ENCODE measurements around the gene CTSA.

The CTSA gene

DNA sequence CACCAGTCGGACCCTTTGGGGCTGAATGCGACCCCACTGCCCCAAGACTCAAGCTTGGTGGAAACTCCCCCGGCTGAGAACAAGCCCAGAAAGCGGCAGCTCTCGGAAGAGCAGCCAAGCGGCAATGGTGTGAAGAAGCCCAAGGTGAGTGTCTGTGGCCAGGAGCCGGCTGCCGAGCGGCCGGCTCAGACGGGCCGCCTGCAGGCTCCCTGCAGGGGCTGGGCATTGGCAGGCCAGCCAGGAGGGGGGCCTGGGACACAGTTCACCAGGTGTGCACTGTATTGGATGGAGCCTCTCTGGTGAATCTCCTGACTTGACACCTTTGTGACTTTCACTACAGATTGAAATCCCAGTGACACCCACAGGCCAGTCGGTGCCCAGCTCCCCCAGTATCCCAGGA, 49.3 kb downstream of the CTSA start:
- Histone ChIP-seq H3K36me3 (ENCODE audit: insufficient read depth, low read depth, low read length) (peaks cover 75% of the 10 kb centered on the region), H3K9ac (ENCODE audit: low read depth, low read length) (no peak overlapping the region), H3K4me1 (ENCODE audit: insufficient read depth, low read length) (peaks cover 11% of the 10 kb centered on the region; the same call in 1 of the 2 replicates), H3K4me3 (ENCODE audit: low read length) (no peak overlapping the region), H3K9me3 (ENCODE audit: insufficient read depth, low read depth, low read length) (no peaks in the 10 kb centered on the region), H3K27ac (ENCODE audit: low read length) (no peak overlapping the region), H3K27me3 (ENCODE audit: insufficient read depth, low read length) (no peaks in the 10 kb centered on the region)

DNA sequence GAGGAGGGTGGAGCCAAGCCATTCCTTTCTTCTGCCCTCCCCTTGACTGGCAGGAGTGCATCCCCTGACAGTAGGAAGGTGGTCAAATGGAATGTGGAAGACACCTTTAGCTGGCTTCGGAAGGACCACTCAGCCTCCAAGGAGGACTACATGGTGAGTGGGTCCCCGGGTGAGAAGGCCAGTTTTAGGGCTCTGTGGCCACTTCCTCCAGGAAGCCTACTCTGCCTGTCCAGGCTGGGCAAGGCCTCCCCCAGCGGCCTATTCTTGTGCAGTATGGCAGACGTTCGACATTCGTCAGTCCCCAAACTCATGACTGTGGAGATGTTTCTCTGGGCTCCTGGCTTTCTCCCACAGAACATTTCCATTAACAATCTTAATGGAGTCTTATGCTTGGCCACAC, 52.5 kb downstream of the CTSA start:
- Histone ChIP-seq H3K36me3 (ENCODE audit: insufficient read depth, low read depth, low read length) (peaks cover 92% of the 10 kb centered on the region), H3K9me3 (ENCODE audit: insufficient read depth, low read depth, low read length) (no peaks in the 10 kb centered on the region), H3K4me1 (ENCODE audit: insufficient read depth, low read length) (no peaks in the 10 kb centered on the region), H3K9ac (ENCODE audit: low read depth, low read length) (no peak overlapping the region), H3K27me3 (ENCODE audit: insufficient read depth, low read length) (no peaks in the 10 kb centered on the region), H3K4me3 (ENCODE audit: low read length) (no peak overlapping the region), H3K27ac (ENCODE audit: low read length) (no peak overlapping the region)

DNA sequence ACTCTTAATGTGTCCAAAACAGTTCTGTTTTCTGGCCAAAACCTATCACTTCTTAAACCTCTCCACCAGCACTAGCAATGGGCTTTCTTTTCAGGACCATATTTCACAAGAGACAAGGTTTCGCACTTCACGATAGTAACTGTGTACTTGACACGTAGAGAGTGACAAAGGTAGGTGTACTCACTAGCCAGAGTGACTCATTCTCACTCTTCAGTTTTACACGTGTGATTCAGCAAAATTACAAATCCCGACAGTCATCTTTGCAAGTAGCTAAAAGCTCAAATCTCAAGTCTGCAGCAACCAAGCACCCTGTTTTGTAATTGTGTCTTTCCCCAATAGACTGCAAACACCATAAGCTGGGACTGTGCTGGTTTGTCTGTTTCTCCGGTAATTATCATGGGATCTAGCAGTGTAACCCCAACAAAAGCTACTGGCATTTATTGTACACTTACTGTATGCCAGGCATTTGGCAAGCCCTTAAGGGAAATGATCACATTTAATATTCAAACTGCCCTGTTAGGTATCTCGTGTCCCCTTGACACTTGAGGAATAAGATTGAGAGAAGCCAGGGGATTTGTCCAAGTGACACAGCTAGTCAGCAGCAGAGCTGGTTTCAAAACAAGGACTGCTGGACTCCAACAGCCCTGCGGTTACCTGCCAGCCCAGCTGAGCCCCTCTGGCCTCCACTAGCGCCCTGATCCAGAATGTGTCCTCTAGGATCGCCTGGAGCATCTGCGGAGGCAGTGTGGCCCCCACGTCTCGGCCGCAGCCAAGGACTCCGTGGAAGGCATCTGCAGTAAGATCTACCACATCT, 53.2 kb downstream of the CTSA start:
- Histone ChIP-seq H3K27me3 (ENCODE audit: insufficient read depth, low read length) (no peaks in the 10 kb centered on the region), H3K9ac (ENCODE audit: low read depth, low read length) (no peak overlapping the region), H3K36me3 (ENCODE audit: insufficient read depth, low read depth, low read length) (peaks cover 92% of the 10 kb centered on the region), H3K4me3 (ENCODE audit: low read length) (no peak overlapping the region), H3K27ac (ENCODE audit: low read length) (no peak overlapping the region), H3K9me3 (ENCODE audit: insufficient read depth, low read depth, low read length) (no peaks in the 10 kb centered on the region), H3K4me1 (ENCODE audit: insufficient read depth, low read length) (no peaks in the 10 kb centered on the region)

DNA sequence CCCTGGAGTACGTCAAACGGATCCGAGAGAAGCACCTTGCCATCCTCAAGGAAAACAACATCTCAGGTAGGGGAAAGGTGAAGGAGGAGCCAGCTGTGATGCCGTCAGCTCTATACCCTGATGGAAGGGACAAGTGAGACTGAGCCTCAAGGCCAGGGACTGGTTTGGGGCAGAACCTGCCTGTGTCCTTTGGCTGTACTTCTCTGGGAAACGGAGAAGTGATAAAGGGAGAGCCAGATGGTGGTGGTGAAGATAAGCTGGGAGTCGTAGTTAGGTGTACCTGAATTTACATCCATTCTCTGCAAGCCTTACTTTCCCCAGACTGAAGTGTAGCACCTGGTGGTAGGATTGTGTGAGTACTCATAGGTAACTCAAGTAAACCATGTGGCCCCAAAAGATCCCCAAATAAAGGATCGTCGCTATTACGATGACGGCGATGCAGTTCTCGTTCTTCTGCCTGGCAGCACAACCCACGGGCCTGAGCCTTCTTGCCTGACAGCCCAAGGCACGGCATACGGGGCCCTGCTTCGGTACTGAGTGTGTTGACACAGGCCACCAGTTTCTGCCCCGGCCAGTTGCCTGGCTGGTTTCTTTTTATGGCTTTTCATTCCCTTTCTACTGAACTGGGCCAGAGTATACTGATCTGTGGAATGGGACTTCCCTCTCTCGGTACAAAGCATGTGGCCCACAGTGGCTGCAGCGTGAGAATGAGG, 54.0 kb downstream of the CTSA start:
- Histone ChIP-seq H3K4me1 (ENCODE audit: insufficient read depth, low read length) (no peaks in the 10 kb centered on the region), H3K36me3 (ENCODE audit: insufficient read depth, low read depth, low read length) (peaks cover 92% of the 10 kb centered on the region), H3K9me3 (ENCODE audit: insufficient read depth, low read depth, low read length) (no peaks in the 10 kb centered on the region), H3K4me3 (ENCODE audit: low read length) (no peak overlapping the region), H3K27ac (ENCODE audit: low read length) (no peak overlapping the region), H3K27me3 (ENCODE audit: insufficient read depth, low read length) (no peaks in the 10 kb centered on the region), H3K9ac (ENCODE audit: low read depth, low read length) (no peak overlapping the region)

- Histone ChIP-seq H3K9ac (ENCODE audit: low read depth, low read length) (no peak overlapping the region), H3K4me3 (ENCODE audit: low read length) (no peak overlapping the region), H3K27ac (ENCODE audit: low read length) (no peak overlapping the region)
These were observed 54.6 kb downstream of the CTSA start for GRCh38 chr20:45945678-45946148.

DNA sequence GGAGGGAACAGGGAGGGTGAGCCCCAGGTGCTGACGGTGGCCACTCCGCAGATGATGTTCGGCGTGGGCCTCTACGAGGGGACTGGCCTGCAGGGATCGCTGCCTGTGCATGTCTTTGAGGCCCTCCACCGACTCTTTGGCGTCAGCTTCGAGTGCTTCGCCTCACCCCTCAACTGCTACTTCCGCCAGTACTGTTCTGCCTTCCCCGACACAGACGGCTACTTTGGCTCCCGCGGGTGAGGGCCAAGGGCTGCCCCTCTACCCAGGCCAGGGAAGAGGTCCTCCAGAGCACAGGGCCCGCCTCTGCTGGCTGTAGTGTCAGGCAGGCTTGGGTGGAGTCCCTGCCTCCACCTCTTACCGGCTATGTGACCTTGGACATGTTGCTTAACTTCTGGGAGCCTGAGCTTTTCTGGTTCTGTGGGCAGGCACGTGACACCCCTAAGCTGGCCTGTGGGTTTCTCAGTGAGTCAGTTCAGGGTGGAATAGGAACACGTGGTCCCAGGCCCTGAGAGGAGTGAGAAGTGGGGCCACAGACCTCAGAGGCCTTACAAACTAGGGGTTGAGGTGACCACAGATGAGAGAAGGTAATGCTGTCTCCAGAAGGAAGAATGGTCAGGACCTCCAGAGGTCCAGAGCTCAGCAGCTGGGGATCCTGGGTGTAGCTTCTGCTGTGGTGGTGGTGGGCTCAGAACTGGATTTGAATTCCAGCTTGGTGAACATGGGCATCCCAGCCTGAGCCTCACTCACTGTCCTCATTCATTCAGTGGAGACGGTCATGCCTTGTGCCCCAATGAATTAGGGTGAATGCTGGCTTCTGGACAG, 55.2 kb downstream of the CTSA start:
- no peaks in the 10 kb centered on the region for H3K4me1 ChIP-seq (ENCODE audit: insufficient read depth, low read length)
- no peak overlapping the region for H3K4me3 ChIP-seq (ENCODE audit: low read length)
- H3K9me3 ChIP-seq (ENCODE audit: insufficient read depth, low read depth, low read length): no peaks in the 10 kb centered on the region
- H3K9ac ChIP-seq (ENCODE audit: low read depth, low read length): no peak overlapping the region
- H3K27me3 ChIP-seq (ENCODE audit: insufficient read depth, low read length): no peaks in the 10 kb centered on the region
- H3K36me3 ChIP-seq (ENCODE audit: insufficient read depth, low read depth, low read length): peaks cover 87% of the 10 kb centered on the region
- no peak overlapping the region for H3K27ac ChIP-seq (ENCODE audit: low read length)

More at GRCh38 chr20:45945678-45946148, 54.6 kb downstream of the CTSA start:
- Histone ChIP-seq H3K36me3 (ENCODE audit: insufficient read depth, low read depth, low read length) (peaks cover 91% of the 10 kb centered on the region), H3K9me3 (ENCODE audit: insufficient read depth, low read depth, low read length) (no peaks in the 10 kb centered on the region), H3K4me1 (ENCODE audit: insufficient read depth, low read length) (no peaks in the 10 kb centered on the region), H3K27me3 (ENCODE audit: insufficient read depth, low read length) (no peaks in the 10 kb centered on the region)

- no peaks in the 10 kb centered on the region for H3K27me3 ChIP-seq (ENCODE audit: insufficient read depth, low read length)
- H3K9me3 ChIP-seq (ENCODE audit: insufficient read depth, low read depth, low read length): no peaks in the 10 kb centered on the region
- H3K4me1 ChIP-seq (ENCODE audit: insufficient read depth, low read length): no peaks in the 10 kb centered on the region
- peaks cover 94% of the 10 kb centered on the region for H3K36me3 ChIP-seq (ENCODE audit: insufficient read depth, low read depth, low read length)
- no peak overlapping the region for H3K27ac ChIP-seq (ENCODE audit: low read length)
- H3K4me3 ChIP-seq (ENCODE audit: low read length): no peak overlapping the region
- no peak overlapping the region for H3K9ac ChIP-seq (ENCODE audit: low read depth, low read length)
These were observed 56.2 kb downstream of the CTSA start for GRCh38 chr20:45947110-45947866.

- Histone ChIP-seq H3K9ac (ENCODE audit: low read depth, low read length) (no peak overlapping the region), H3K27ac (ENCODE audit: low read length) (no peak overlapping the region), H3K4me3 (ENCODE audit: low read length) (no peak overlapping the region), H3K27me3 (ENCODE audit: insufficient read depth, low read length) (no peaks in the 10 kb centered on the region), H3K36me3 (ENCODE audit: insufficient read depth, low read depth, low read length) (peaks cover 94% of the 10 kb centered on the region), H3K9me3 (ENCODE audit: insufficient read depth, low read depth, low read length) (no peaks in the 10 kb centered on the region), H3K4me1 (ENCODE audit: insufficient read depth, low read length) (no peaks in the 10 kb centered on the region)
These were observed 57.2 kb downstream of the CTSA start for GRCh38 chr20:45948261-45948733.

Data from iPS-20b (cell line).